Measurements from ENCODE around the gene TTLL3.

The TTLL3 gene

DNA sequence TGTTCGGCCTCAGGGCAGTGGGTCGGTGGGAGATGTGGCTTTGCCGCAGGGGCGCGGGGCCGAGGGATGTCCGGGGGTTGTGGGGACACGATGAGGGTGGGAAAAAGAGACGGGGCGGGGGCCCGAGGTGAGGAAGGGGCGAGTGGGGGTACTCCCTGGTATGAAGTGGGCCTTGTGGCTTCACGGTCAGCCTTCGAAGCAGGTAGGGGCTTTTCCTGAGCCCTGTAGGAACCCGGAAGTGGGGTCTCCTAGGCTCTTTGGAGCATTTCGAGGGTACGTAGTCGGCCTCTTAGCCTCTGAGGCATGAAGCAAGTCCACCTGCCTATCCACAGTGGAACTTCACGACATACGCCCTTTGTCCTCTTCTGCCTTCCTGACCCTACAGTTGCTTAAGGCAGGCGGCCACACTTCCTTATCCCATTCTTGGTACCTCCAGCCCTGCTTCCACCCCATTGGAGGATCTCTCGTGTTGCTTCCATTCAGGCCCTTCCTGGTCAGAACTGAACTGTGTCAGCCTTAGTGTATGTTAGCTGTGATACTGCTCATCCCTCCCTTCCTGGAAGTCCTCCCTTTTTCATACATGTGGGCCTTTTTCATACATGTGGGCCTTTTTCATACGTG, 16.8 kb upstream of the TTLL3 start:
- peaks cover 5 to 41% of the 10 kb centered on the region in 2 donors for H3K4me1 ChIP-seq (ENCODE audit: control insufficient read depth in 1 of 2, insufficient read depth in 2 of 2, low read length in 2 of 2)
- no peaks in the 10 kb centered on the region for H3K27me3 ChIP-seq (ENCODE audit: low read depth, low read length)
- H3K4me3 ChIP-seq (ENCODE audit: low read depth in 1 of 2, low read length in 2 of 2): peak overlapping the region; percentile 97 to 98
- H3K9me3 ChIP-seq (ENCODE audit: control insufficient read depth in 1 of 2, low read length in 2 of 2): no peaks in the 10 kb centered on the region
- peaks cover 28 to 33% of the 10 kb centered on the region in 2 donors for H3K36me3 ChIP-seq (ENCODE audit: control insufficient read depth in 1 of 2, insufficient read depth in 2 of 2, low read length in 2 of 2)
- peak overlapping the region; percentile 97 for H3K27ac ChIP-seq (ENCODE audit: low read length)

DNA sequence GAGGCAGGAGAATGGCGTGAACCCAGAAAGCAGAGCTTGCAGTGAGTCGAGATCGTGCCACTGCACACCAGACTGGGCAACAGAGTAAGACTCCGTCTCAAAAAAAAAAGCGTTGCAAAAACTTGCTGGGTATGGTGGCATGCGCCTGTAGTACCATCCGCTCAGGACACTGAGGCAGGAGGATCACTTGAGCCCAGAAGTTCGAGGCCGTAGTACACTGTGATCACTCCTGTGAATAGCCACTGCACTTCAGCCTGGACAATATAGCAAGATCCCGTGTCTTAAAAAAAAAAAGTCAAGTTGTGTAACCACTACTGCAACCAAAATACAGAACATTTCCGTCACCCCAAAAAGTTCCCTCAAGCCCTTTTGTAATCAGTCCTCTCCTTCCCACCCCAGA, 15.7 kb upstream of the TTLL3 start:
- H3K36me3 ChIP-seq (ENCODE audit: control insufficient read depth in 1 of 2, insufficient read depth in 2 of 2, low read length in 2 of 2): peaks cover 29 to 36% of the 10 kb centered on the region in 2 donors
- no peaks in the 10 kb centered on the region for H3K9me3 ChIP-seq (ENCODE audit: control insufficient read depth in 1 of 2, low read length in 2 of 2)
- H3K27me3 ChIP-seq (ENCODE audit: low read depth, low read length): no peaks in the 10 kb centered on the region
- H3K27ac ChIP-seq (ENCODE audit: low read length): no peak overlapping the region
- peaks cover 5 to 41% of the 10 kb centered on the region in 2 donors for H3K4me1 ChIP-seq (ENCODE audit: control insufficient read depth in 1 of 2, insufficient read depth in 2 of 2, low read length in 2 of 2)
- H3K4me3 ChIP-seq (ENCODE audit: low read depth in 1 of 2, low read length in 2 of 2): no peak overlapping the region

GRCh38 chr3:9795207-9795606, 14.9 kb upstream of the TTLL3 start:
- H3K4me1 ChIP-seq (ENCODE audit: control insufficient read depth in 1 of 2, insufficient read depth in 2 of 2, low read length in 2 of 2): peaks cover 5 to 41% of the 10 kb centered on the region in 2 donors
- H3K27ac ChIP-seq (ENCODE audit: low read length): no peak overlapping the region
- H3K27me3 ChIP-seq (ENCODE audit: low read depth, low read length): no peaks in the 10 kb centered on the region
- H3K36me3 ChIP-seq (ENCODE audit: control insufficient read depth in 1 of 2, insufficient read depth in 2 of 2, low read length in 2 of 2): peaks cover 29 to 40% of the 10 kb centered on the region in 2 donors
- H3K4me3 ChIP-seq (ENCODE audit: low read depth in 1 of 2, low read length in 2 of 2): no peak overlapping the region
- H3K9me3 ChIP-seq (ENCODE audit: control insufficient read depth in 1 of 2, low read length in 2 of 2): no peaks in the 10 kb centered on the region

- no peaks in the 10 kb centered on the region for H3K9me3 ChIP-seq (ENCODE audit: control insufficient read depth in 1 of 2, low read length in 2 of 2)
- peaks cover 0 to 28% of the 10 kb centered on the region in 2 donors for H3K4me1 ChIP-seq (ENCODE audit: control insufficient read depth in 1 of 2, insufficient read depth in 2 of 2, low read length in 2 of 2)
- peaks cover 39 to 50% of the 10 kb centered on the region in 2 donors for H3K36me3 ChIP-seq (ENCODE audit: control insufficient read depth in 1 of 2, insufficient read depth in 2 of 2, low read length in 2 of 2)
- no peaks in the 10 kb centered on the region for H3K27me3 ChIP-seq (ENCODE audit: low read depth, low read length)
- no peak overlapping the region for H3K4me3 ChIP-seq (ENCODE audit: low read depth in 1 of 2, low read length in 2 of 2)
- H3K27ac ChIP-seq (ENCODE audit: low read length): no peak overlapping the region
Observed at GRCh38 chr3:9797196-9797945, 12.7 kb upstream of the TTLL3 start.

GRCh38 chr3:9800529-9800928, 9.5 kb upstream of the TTLL3 start:
- Histone ChIP-seq H3K27ac (ENCODE audit: low read length) (no peak overlapping the region), H3K36me3 (ENCODE audit: control insufficient read depth in 1 of 2, insufficient read depth in 2 of 2, low read length in 2 of 2) (peaks cover 64 to 78% of the 10 kb centered on the region in 2 donors), H3K27me3 (ENCODE audit: low read depth, low read length) (no peaks in the 10 kb centered on the region), H3K4me3 (ENCODE audit: low read depth in 1 of 2, low read length in 2 of 2) (no peak overlapping the region), H3K9me3 (ENCODE audit: control insufficient read depth in 1 of 2, low read length in 2 of 2) (no peaks in the 10 kb centered on the region), H3K4me1 (ENCODE audit: control insufficient read depth in 1 of 2, insufficient read depth in 2 of 2, low read length in 2 of 2) (peaks cover 0 to 9% of the 10 kb centered on the region in 2 donors)

GRCh38 chr3:9803494-9803893, 6.6 kb upstream of the TTLL3 start:
- Histone ChIP-seq H3K4me1 (ENCODE audit: control insufficient read depth in 1 of 2, insufficient read depth in 2 of 2, low read length in 2 of 2) (no peaks in the 10 kb centered on the region), H3K9me3 (ENCODE audit: control insufficient read depth in 1 of 2, low read length in 2 of 2) (no peaks in the 10 kb centered on the region), H3K27ac (ENCODE audit: low read length) (no peak overlapping the region), H3K4me3 (ENCODE audit: low read depth in 1 of 2, low read length in 2 of 2) (no peak overlapping the region), H3K36me3 (ENCODE audit: control insufficient read depth in 1 of 2, insufficient read depth in 2 of 2, low read length in 2 of 2) (peaks cover 57 to 86% of the 10 kb centered on the region in 2 donors), H3K27me3 (ENCODE audit: low read depth, low read length) (no peaks in the 10 kb centered on the region)

DNA sequence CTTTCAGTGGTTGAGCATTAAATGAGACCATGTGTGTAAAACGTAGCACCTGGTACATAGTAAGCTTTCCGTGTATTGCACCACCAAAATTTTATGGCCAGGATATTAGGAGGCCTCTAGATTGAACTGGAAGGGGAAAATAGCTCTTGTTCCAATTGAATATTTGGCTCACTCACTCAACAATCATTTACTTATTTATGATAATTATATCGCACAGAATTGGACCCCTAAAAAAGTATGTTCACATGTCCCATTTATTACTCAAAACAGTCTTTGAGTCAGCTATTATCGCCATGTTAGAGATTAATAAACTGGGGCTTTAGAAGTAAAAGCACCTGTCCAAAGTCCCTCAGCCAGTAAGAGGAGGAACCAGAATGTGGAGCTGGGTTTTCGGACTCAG, 5.1 kb upstream of the TTLL3 start:
- peaks cover 47 to 73% of the 10 kb centered on the region in 2 donors for H3K36me3 ChIP-seq (ENCODE audit: control insufficient read depth in 1 of 2, insufficient read depth in 2 of 2, low read length in 2 of 2)
- no peaks in the 10 kb centered on the region for H3K27me3 ChIP-seq (ENCODE audit: low read depth, low read length)
- no peak overlapping the region for H3K4me3 ChIP-seq (ENCODE audit: low read depth in 1 of 2, low read length in 2 of 2)
- no peaks in the 10 kb centered on the region for H3K9me3 ChIP-seq (ENCODE audit: control insufficient read depth in 1 of 2, low read length in 2 of 2)
- no peaks in the 10 kb centered on the region for H3K4me1 ChIP-seq (ENCODE audit: control insufficient read depth in 1 of 2, insufficient read depth in 2 of 2, low read length in 2 of 2)
- no peak overlapping the region for H3K27ac ChIP-seq (ENCODE audit: low read length)

- no peaks in the 10 kb centered on the region for H3K9me3 ChIP-seq (ENCODE audit: control insufficient read depth in 1 of 2, low read length in 2 of 2)
- no peak overlapping the region for H3K4me3 ChIP-seq (ENCODE audit: low read depth in 1 of 2, low read length in 2 of 2)
- H3K27ac ChIP-seq (ENCODE audit: low read length): no peak overlapping the region
- H3K4me1 ChIP-seq (ENCODE audit: control insufficient read depth in 1 of 2, insufficient read depth in 2 of 2, low read length in 2 of 2): peaks cover 0 to 8% of the 10 kb centered on the region in 2 donors
- H3K36me3 ChIP-seq (ENCODE audit: control insufficient read depth in 1 of 2, insufficient read depth in 2 of 2, low read length in 2 of 2): peaks cover 38 to 61% of the 10 kb centered on the region in 2 donors
- no peaks in the 10 kb centered on the region for H3K27me3 ChIP-seq (ENCODE audit: low read depth, low read length)
Observed at GRCh38 chr3:9806137-9806536, 3.9 kb upstream of the TTLL3 start.

GRCh38 chr3:9806688-9807589, 3.1 kb upstream of the TTLL3 start:
- Histone ChIP-seq H3K9me3 (ENCODE audit: control insufficient read depth in 1 of 2, low read length in 2 of 2) (no peaks in the 10 kb centered on the region), H3K4me1 (ENCODE audit: control insufficient read depth in 1 of 2, insufficient read depth in 2 of 2, low read length in 2 of 2) (peaks cover 0 to 8% of the 10 kb centered on the region in 2 donors), H3K27ac (ENCODE audit: low read length) (no peak overlapping the region), H3K4me3 (ENCODE audit: low read depth in 1 of 2, low read length in 2 of 2) (no peak overlapping the region), H3K27me3 (ENCODE audit: low read depth, low read length) (no peaks in the 10 kb centered on the region), H3K36me3 (ENCODE audit: control insufficient read depth in 1 of 2, insufficient read depth in 2 of 2, low read length in 2 of 2) (peaks cover 32 to 53% of the 10 kb centered on the region in 2 donors)

- Histone ChIP-seq H3K27me3 (ENCODE audit: low read depth, low read length) (no peaks in the 10 kb centered on the region), H3K9me3 (ENCODE audit: control insufficient read depth in 1 of 2, low read length in 2 of 2) (no peaks in the 10 kb centered on the region), H3K36me3 (ENCODE audit: control insufficient read depth in 1 of 2, insufficient read depth in 2 of 2, low read length in 2 of 2) (peaks cover 31 to 52% of the 10 kb centered on the region in 2 donors), H3K4me1 (ENCODE audit: control insufficient read depth in 1 of 2, insufficient read depth in 2 of 2, low read length in 2 of 2) (peaks cover 0 to 8% of the 10 kb centered on the region in 2 donors), H3K4me3 (ENCODE audit: low read depth in 1 of 2, low read length in 2 of 2) (no peak overlapping the region), H3K27ac (ENCODE audit: low read length) (no peak overlapping the region)
Observed at GRCh38 chr3:9807981-9808344, 2.1 kb upstream of the TTLL3 start.

Measured in muscle layer of duodenum (tissue), 2 donors.